T-cell (primary cell): Measurements from ENCODE around the gene ABCB4. TPM values are rescaled to one million over a fixed set of nuclear protein-coding genes. Genes with fewer than 3 reads are reported as not detected.

Experiments used
- ATAC-seq, 4 experiments: fragments of 200-7000 bp in 3 of 4; fragments of 150-1000 bp in 1 of 4; cut with Tn5 transposase; replicated peaks in 1 of 4; 1 replicate in 3 of 4; 2 replicates in 1 of 4; pipeline ENCODE4 v1.10.0; 2021; ENCODE audit warnings: moderate library complexity in 3 of 4, mild to moderate bottlenecking in 2 of 4, moderate number of reproducible peaks in 1 of 4
- CTCF ChIA-PET, 2 donors: fragments of 300-600 bp; sonication (Branson Sonifier 250); formaldehyde crosslinking; loops; one replicate each; lab custom pipeline; 2022; ENCODE audit warnings: antibody characterized with exemption in 2 of 2; lab: Charles Lee
- POLR2A ChIA-PET, 2 donors: fragments of 300-600 bp; sonication (Branson Sonifier 250); formaldehyde crosslinking; loops; one replicate each; lab custom pipeline; 2022; ENCODE audit warnings: antibody characterized with exemption in 2 of 2; lab: Charles Lee
- DNase-seq, 35 experiments: peaks; one replicate each; pipeline versions ENCODE4 v3.0.0 to v3.0.0-alpha.2; 2013 to 2023
- H3K27ac ChIP-seq: one replicate; pipeline ENCODE4 v1.5.1; 2013; ENCODE audit warnings: low read length
- H3K27me3 ChIP-seq, 2 experiments: replicated peaks in 1 of 2; 1 replicate in 1 of 2; 2 replicates in 1 of 2; pipeline versions ENCODE4 v1.6.1 to v1.7.0; 2013; ENCODE audit warnings: low read length in 1 of 2, mixed read lengths in 1 of 2; ENCODE audit not compliant: control insufficient read depth in 2 of 2, insufficient read depth in 2 of 2; ENCODE audit errors: extremely low read depth in 1 of 2
- H3K36me3 ChIP-seq, 2 donors: 1 replicate in 1 of 2; 2 replicates in 1 of 2; pipeline versions ENCODE4 v1.6.1 to v1.7.0; 2013; ENCODE audit warnings: low read length in 1 of 2; ENCODE audit not compliant: control insufficient read depth in 2 of 2, insufficient read depth in 1 of 2; ENCODE audit errors: extremely low read depth in 1 of 2
- H3K4me1 ChIP-seq, 2 experiments: 1 replicate in 1 of 2; 2 replicates in 1 of 2; pipeline versions ENCODE4 v1.6.1 to v1.7.0; 2013; ENCODE audit warnings: low read length in 2 of 2, mixed read lengths in 1 of 2; ENCODE audit not compliant: insufficient read depth in 2 of 2, control insufficient read depth in 1 of 2; ENCODE audit errors: extremely low read depth in 1 of 2
- H3K4me3 ChIP-seq, 2 donors: 1 replicate in 1 of 2; 2 replicates in 1 of 2; pipeline versions ENCODE4 v1.5.1 to v1.7.0; 2013; ENCODE audit warnings: mild to moderate bottlenecking in 2 of 2, low read length in 1 of 2, moderate library complexity in 1 of 2; ENCODE audit not compliant: control insufficient read depth in 1 of 2; ENCODE audit errors: extremely low read depth in 1 of 2
- H3K9me3 ChIP-seq: 2 replicates; pipeline ENCODE4 v1.7.0; 2013
- H3K27ac Mint-ChIP-seq, 2 donors: one replicate each; pipeline ENCODE4 v1.8.0; 2020 to 2021; ENCODE audit warnings: mild to moderate bottlenecking in 2 of 2, mixed read lengths in 2 of 2
- H3K27me3 Mint-ChIP-seq, 2 donors: one replicate each; pipeline ENCODE4 v1.8.0; 2021 to 2022; ENCODE audit warnings: mixed read lengths in 2 of 2
- H3K36me3 Mint-ChIP-seq: one replicate; pipeline ENCODE4 v1.8.0; 2021; ENCODE audit warnings: mixed read lengths
- H3K4me1 Mint-ChIP-seq, 3 donors: one replicate each; pipeline ENCODE4 v1.8.0; 2020 to 2022; ENCODE audit warnings: mixed read lengths in 3 of 3, mild to moderate bottlenecking in 1 of 3
- H3K4me3 Mint-ChIP-seq, 3 donors: one replicate each; pipeline ENCODE4 v1.8.0; 2020 to 2022; ENCODE audit warnings: mild to moderate bottlenecking in 3 of 3, mixed read lengths in 3 of 3, moderate library complexity in 3 of 3
- H3K9me3 Mint-ChIP-seq, 3 donors: one replicate each; pipeline ENCODE4 v1.8.0; 2020 to 2022; ENCODE audit warnings: mixed read lengths in 3 of 3
- WGBS: methylation state at CpG from one replicate; pipeline ENCODE4 v1.1.5; 2013; ENCODE audit warnings: missing lambda C conversion rate; ENCODE audit not compliant: insufficient coverage; 5-methylcytosine and 5-hydroxymethylcytosine counted together
- total RNA-seq, 35 experiments: library from RNA in 6 of 35; stranded (reverse) in 6 of 35; fragments of 120-200 nt in 1 of 35; gene quantifications; one replicate each; pipeline versions ENCODE4 v1.2.1 to v1.2.4 and lab custom pipeline; 2013 to 2026

Gene ABCB4
- total RNA-seq, 5 donors from 2014 or later (not counting 1 experiment from before 2014, with no cell fraction given) = 0.12 to 2.0 (median 0.60) TPM

DNA sequence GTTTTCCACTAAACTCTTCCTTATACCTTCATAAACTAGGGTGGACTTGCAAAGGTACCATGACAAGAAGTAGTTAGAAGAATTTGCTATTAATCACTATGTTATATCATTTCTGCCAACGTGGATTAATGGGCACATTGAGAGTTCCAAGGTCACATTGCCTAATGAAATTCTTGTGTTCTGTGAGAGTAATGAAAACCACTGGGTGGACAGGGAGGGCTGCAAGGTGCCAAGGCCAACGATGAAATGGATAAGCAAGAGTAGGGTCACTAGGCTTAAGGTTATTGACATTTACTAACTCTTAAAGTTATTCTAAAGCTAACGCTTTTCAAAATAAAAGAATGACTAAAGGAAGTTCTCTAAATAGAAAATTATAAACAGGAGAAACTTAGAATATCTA lies 6.6 kb upstream of the ABCB4 start:
- Histone ChIP-seq H3K27ac (no peak overlapping the region), H3K36me3 (no peaks in the 10 kb centered on the region), H3K4me3 (no peak overlapping the region), H3K9me3 (no peaks in the 10 kb centered on the region), H3K4me1 (no peaks in the 10 kb centered on the region), H3K27me3 (peaks cover 0 to 12% of the 10 kb centered on the region in 2 experiments)
- ATAC-seq (no peak), DNase-seq (no peak)
- Mint-ChIP-seq H3K36me3 (no peaks in the 10 kb centered on the region), H3K4me1 (no peaks in the 10 kb centered on the region), H3K4me3 (no peak overlapping the region), H3K9me3 (no peaks in the 10 kb centered on the region), H3K27ac (no peak overlapping the region), H3K27me3 (peaks cover 24 to 27% of the 10 kb centered on the region in 2 donors)
- ChIA-PET CTCF (no interaction called here), POLR2A (no interaction called here)
- no CpG with 5 or more reads among the region's 3 CpGs for WGBS

DNA sequence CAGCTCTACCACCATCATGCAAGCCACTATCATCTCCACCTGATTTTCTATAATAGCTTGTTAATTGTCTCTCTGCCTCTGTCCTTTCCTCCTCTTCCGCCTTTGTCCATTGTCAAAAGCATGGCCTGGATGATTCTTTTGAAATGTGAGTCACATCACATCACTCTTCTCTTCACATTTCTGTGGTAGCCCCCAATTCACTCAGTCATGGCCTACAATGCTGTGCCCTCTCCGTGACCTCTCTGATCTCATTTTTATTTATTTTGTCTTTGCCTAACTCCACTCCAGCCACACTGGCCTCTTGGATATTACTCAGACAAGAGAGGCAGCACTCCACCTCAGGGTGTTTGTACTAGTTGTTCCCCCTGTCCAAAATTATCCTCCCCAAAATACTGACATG lies 4.9 kb upstream of the ABCB4 start:
- ATAC-seq = no peak
- Mint-ChIP-seq H3K4me1 (peaks cover 0 to 6% (median 6%) of the 10 kb centered on the region in 3 donors), H3K36me3 (no peaks in the 10 kb centered on the region), H3K9me3 (no peaks in the 10 kb centered on the region), H3K27me3 (peaks cover 36 to 38% of the 10 kb centered on the region in 2 donors), H3K4me3 (no peak overlapping the region), H3K27ac (no peak overlapping the region)
- no peaks in the 10 kb centered on the region for H3K9me3 ChIP-seq
- no peaks in the 10 kb centered on the region for H3K36me3 ChIP-seq
- CTCF ChIA-PET = interaction anchor here in 1 of 2 donors (0.6 kb wide), 1 partner anchor 15 kb away, joined by 3 read pairs; no protein-coding TSS in a partner anchor
- WGBS = 100% methylated on average over 2 of the region's 2 CpGs
- H3K27ac ChIP-seq = no peak overlapping the region
- H3K4me1 ChIP-seq = peaks cover 0 to 5% of the 10 kb centered on the region in 2 experiments
- peaks cover 0 to 22% of the 10 kb centered on the region in 2 experiments for H3K27me3 ChIP-seq
- DNase-seq = no peak
- H3K4me3 ChIP-seq = no peak overlapping the region
- POLR2A ChIA-PET = no interaction called here

GRCh38 chr7:87479951-87480350 lies 4.5 kb upstream of the ABCB4 start:
- peaks cover 3 to 25% of the 10 kb centered on the region in 2 experiments for H3K27me3 ChIP-seq
- POLR2A ChIA-PET = no interaction called here
- Mint-ChIP-seq H3K4me3 (no peak overlapping the region), H3K27me3 (peaks cover 33 to 35% of the 10 kb centered on the region in 2 donors), H3K9me3 (no peaks in the 10 kb centered on the region), H3K4me1 (peaks cover 0 to 9% (median 9%) of the 10 kb centered on the region in 3 donors), H3K27ac (no peak overlapping the region), H3K36me3 (no peaks in the 10 kb centered on the region)
- peaks cover 0 to 9% of the 10 kb centered on the region in 2 experiments for H3K4me1 ChIP-seq
- no peak overlapping the region for H3K27ac ChIP-seq
- no peaks in the 10 kb centered on the region for H3K9me3 ChIP-seq
- no peak for DNase-seq
- no peak for ATAC-seq
- H3K36me3 ChIP-seq = no peaks in the 10 kb centered on the region
- CTCF ChIA-PET = interaction anchor here in 1 of 2 donors (0.6 kb wide), 1 partner anchor 15 kb away, joined by 3 read pairs; no protein-coding TSS in a partner anchor
- no peak overlapping the region for H3K4me3 ChIP-seq
- 77% methylated on average over 2 of the region's 2 CpGs for WGBS

DNA sequence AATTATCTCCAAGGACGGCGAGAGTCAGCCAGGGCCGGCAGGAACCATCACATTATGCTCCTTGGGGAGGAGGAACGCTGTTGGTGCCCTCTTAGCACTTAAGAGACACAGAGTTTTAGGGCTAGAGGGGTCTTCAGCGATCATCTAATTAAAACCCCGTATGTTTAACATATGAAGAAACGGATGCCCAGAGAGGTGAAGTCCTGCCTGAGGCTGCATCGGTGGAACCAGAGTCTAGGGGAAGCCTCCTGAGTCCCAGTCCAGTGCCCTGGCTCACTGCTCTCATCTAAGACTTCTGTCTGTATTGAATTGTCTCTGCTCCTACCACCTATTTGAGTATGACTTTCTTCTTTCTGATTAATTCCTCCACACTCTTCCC lies 688 bp upstream of the ABCB4 start:
- H3K4me3 Mint-ChIP-seq = peak overlapping the region; percentile 21 to 53 (median 37)

DNA sequence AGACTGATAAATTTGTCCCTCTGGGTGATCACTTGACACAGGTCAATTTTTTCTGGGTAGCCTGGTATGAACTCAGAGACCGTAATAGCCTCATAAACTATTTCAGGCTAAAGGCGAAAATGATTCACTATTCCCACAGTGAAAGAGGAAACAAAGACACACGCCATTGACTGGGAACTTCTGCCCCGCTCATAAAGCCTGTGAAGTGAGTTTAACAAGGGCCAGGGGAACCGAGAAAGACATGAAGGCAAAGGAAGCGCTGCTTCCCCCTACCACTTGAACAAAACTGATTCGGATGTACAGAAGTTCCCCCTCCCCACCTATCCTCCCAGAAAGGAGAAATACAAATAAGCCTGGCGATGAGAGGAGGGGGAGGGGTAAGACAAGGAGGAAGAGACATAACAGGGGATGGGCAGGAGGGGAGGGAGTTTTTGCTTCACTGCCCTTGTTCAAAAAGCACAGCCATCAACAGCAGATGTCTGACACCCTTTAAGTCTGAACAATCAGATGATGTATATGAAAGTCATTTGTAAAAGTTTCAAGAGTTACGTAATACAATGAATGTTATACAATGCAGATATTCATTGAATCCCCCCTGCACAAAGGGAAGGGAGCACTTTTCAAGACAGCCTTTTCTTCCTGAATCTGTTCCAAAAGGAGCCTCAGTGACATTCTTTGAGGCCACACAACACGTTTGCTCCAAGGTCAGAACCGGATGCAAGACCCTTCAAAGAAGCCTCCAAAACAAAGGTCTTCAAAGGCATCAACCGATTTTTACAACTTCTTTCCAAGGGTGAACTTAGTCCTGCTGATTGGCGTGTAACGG lies 734 bp downstream of the ABCB4 start:
- Histone ChIP-seq H3K27me3 (peaks cover 5 to 14% of the 10 kb centered on the region in 2 experiments), H3K4me3 (peak overlapping the region in 1 of 2 donors; percentile 35), H3K27ac (no peak overlapping the region), H3K9me3 (no peaks in the 10 kb centered on the region), H3K4me1 (peaks cover 0 to 10% of the 10 kb centered on the region in 2 experiments), H3K36me3 (no peaks in the 10 kb centered on the region)
- WGBS = 10% methylated on average over 8 of the region's 14 CpGs
- ATAC-seq = peak in 2 of 4 experiments; percentile 26 to 38
- peak in 2 of 35 experiments; percentile 1 to 16 for DNase-seq
- ChIA-PET POLR2A (no interaction called here), CTCF (no interaction called here)
- H3K4me3 Mint-ChIP-seq = peak overlapping the region; percentile 49 to 63 (median 60)
- no peaks in the 10 kb centered on the region for H3K9me3 Mint-ChIP-seq
- peaks cover 0 to 19% (median 15%) of the 10 kb centered on the region in 3 donors for H3K4me1 Mint-ChIP-seq
- H3K27me3 Mint-ChIP-seq = peaks cover 32 to 36% of the 10 kb centered on the region in 2 donors
- no peaks in the 10 kb centered on the region for H3K36me3 Mint-ChIP-seq
- peak overlapping the region in 1 of 2 donors; percentile 25 for H3K27ac Mint-ChIP-seq

More for the DNA sequence above, 688 bp upstream of the ABCB4 start:
- Histone ChIP-seq H3K27me3 (peaks cover 5 to 14% of the 10 kb centered on the region in 2 experiments), H3K9me3 (no peaks in the 10 kb centered on the region), H3K27ac (no peak overlapping the region), H3K4me1 (peaks cover 0 to 10% of the 10 kb centered on the region in 2 experiments), H3K4me3 (peak overlapping the region in 1 of 2 donors; percentile 17), H3K36me3 (no peaks in the 10 kb centered on the region)
- Mint-ChIP-seq H3K27me3 (peaks cover 32 to 36% of the 10 kb centered on the region in 2 donors), H3K36me3 (no peaks in the 10 kb centered on the region), H3K27ac (no peak overlapping the region), H3K4me1 (peaks cover 0 to 19% (median 15%) of the 10 kb centered on the region in 3 donors), H3K9me3 (no peaks in the 10 kb centered on the region)
- ATAC-seq = no peak
- no peak for DNase-seq
- CTCF ChIA-PET = no interaction called here
- POLR2A ChIA-PET = no interaction called here
- 98% methylated on average over 8 of the region's 8 CpGs for WGBS

DNA sequence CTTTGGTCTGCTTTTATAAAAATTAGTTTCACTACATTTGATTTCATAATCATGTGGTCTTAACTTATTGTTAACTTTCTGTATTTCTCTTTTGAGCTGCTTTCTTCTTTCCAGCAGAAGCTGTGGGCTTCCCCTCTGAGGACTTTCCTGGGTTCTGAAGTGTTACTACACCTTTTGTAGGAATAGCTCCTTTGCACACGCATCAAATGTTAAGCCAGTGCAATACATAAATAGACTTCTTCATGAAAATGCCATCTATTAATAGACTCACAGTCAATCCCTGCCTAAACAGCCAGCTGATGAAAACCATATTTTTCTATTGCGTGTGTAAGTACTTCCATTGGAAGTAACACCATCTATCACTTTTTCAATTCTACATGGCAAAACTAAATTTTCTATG lies 1.5 kb downstream of the ABCB4 start:
- Histone ChIP-seq H3K36me3 (no peaks in the 10 kb centered on the region), H3K27me3 (peaks cover 5 to 14% of the 10 kb centered on the region in 2 experiments), H3K9me3 (no peaks in the 10 kb centered on the region), H3K4me1 (peaks cover 0 to 10% of the 10 kb centered on the region in 2 experiments), H3K4me3 (no peak overlapping the region), H3K27ac (no peak overlapping the region)
- H3K27ac Mint-ChIP-seq = no peak overlapping the region
- CTCF ChIA-PET = no interaction called here
- ATAC-seq (no peak), DNase-seq (no peak)
- POLR2A ChIA-PET = interaction anchor here in 1 of 2 donors (0.7 kb wide), 1 partner anchor 1785 kb away, joined by 3 read pairs; no protein-coding TSS in a partner anchor
- H3K9me3 Mint-ChIP-seq = no peaks in the 10 kb centered on the region
- peaks cover 32 to 36% of the 10 kb centered on the region in 2 donors for H3K27me3 Mint-ChIP-seq
- peaks cover 0 to 19% (median 15%) of the 10 kb centered on the region in 3 donors for H3K4me1 Mint-ChIP-seq
- H3K36me3 Mint-ChIP-seq = no peaks in the 10 kb centered on the region
- H3K4me3 Mint-ChIP-seq = peak overlapping the region in 2 of 3 donors; percentile 49 to 63
- WGBS = 33% methylated on average over 1 of the region's 2 CpGs
